ENCODE results near the gene TSPAN17.
"Not testable (repeated sequence)": the region's sequence is repeated elsewhere in the genome, so short reads cannot be mapped to it uniquely, and the experiment has no call there.

The TSPAN17 gene

GRCh38 chr5:176680226-176680563 is 32.9 kb downstream of the TSPAN17 start:
- no peak for DNase-seq (ENCODE audit: low read depth)

DNA sequence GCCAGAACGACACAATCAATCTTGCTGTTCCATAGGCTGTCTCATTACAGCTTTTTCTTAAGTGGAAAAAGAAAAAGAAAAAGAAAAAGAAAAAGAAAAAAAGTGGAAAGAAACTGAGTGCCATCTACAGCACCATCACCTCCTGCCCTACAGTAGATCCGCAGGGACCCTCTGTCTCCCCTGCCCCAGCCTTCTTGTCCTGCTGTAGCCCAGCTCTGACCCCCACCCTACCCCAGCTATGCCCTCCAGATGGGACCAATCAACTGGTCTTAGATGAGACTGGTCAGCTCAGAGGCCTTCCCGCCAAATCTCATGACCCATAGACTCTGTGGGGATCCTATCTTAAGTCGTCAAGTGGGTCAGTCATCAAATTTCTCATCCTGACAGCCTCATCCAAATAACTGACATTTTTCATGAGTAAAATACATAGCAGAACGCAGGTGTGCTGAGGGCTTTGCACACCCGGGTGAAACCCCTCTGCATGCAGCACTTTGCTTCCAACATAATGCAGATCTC is 34.8 kb downstream of the TSPAN17 start:
- no peak for DNase-seq (ENCODE audit: low read depth)

DNA sequence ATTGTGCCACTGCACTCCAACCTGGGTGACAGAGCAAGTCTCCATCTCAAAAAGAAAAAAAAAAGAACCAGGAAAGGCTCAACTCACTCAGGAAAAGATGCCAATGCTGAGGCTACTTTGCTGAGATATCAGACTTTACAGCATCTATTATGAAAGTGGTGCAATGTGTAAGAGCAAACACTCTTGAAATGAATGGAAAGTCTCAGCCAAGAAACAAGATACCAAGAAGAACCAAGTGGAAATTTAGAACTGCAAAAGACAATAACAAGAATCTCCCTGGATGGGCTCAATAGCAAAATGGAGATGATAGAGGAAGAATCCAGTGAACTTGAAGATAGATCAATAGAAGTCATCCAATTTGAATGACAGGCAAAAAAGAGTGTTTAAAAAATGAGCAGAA is 37.7 kb downstream of the TSPAN17 start:
- DNase-seq (ENCODE audit: low read depth) = no peak

DNA sequence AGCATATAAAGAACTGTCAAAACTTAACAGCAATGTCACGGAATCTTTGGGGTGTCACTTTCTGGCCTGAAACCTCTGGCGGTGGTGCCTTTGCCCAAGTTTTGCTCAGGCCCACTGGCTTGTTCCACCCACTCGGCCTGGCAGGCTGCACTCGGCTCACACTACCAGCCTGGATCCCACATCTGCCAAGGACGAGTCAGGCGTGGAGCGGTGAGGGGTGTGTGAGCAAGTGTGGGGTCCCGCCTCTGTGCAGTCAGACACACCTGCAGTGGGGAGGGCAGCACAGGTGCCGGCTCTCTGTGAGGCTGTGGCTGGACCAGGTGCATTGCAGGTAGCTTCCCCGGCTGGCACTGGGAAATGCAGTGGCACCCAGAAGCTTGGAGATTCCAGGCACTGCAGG is 40.0 kb downstream of the TSPAN17 start:
- no peak for DNase-seq (ENCODE audit: low read depth)

- no peak for DNase-seq (ENCODE audit: low read depth)
These were observed 40.6 kb downstream of the TSPAN17 start for GRCh38 chr5:176687881-176688280.

GRCh38 chr5:176690911-176691310 is 43.6 kb downstream of the TSPAN17 start:
- no peak for DNase-seq (ENCODE audit: low read depth)

DNA sequence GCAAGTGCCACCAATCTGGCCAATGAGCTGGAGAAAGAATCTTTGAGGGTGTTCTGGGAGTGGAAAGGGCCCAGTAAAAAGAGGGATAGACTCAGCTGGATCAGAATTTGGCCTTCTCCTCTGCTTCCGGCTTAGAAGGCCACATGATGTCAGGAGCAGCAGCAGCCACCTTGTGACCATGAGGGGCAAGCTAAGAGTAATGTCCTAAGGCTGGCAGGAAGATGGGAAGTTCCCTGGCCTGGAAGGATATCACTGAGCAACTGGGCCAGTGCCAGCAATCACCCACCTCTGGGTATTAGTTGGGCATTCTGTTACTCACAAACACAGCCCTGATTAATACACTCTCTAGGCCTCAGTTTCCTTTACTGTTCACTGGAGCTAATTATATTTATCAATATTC is 44.2 kb downstream of the TSPAN17 start:
- no peak for DNase-seq (ENCODE audit: low read depth)

- DNase-seq (ENCODE audit: low read depth) = no peak
These were observed 45.0 kb downstream of the TSPAN17 start for GRCh38 chr5:176692326-176692725.

GRCh38 chr5:176692839-176693476 is 45.7 kb downstream of the TSPAN17 start:
- DNase-seq (ENCODE audit: low read depth) = no peak

GRCh38 chr5:176693477-176693851 is 46.2 kb downstream of the TSPAN17 start:
- DNase-seq (ENCODE audit: low read depth) = no peak

DNA sequence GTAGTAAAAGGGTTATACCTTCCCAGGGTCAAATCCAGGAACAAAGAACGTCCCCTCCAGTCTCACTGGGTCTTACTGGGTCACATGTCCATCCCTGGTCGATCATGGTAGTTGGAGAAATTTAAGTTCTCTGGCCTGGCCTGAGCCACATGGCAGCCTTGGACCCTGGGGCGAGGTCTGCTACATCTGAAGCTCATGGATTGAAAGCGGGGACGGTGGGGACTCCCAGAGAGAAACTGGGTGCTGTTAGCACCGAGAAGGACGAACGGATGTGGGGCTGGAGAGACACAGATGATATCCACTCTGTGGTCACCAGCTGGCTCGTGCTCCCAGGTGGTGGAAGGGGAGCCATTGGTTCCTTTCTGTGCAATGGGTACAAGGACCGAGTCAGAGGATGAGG is 46.9 kb downstream of the TSPAN17 start:
- no peak for DNase-seq (ENCODE audit: low read depth)

DNA sequence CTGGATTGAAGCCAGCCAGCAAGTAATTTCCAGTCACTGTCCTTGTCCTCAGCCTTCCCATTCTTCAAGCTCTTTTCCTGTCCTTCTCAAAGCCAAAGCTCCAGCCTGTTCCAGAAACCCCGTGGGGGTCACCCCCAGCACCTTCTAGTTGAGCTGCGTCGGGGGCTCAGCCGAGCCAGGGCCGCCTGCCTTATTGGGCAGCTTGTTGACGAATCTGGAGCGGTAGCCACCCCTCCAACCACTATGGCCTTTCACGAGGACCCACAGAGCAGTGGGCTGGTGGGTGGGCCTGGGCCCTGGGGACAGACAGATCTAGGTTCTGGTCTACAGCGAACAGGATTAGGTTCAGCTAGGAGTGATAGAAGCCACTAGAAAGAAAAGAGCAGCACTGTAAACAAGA is 47.3 kb downstream of the TSPAN17 start:
- no peak for DNase-seq (ENCODE audit: low read depth)

DNA sequence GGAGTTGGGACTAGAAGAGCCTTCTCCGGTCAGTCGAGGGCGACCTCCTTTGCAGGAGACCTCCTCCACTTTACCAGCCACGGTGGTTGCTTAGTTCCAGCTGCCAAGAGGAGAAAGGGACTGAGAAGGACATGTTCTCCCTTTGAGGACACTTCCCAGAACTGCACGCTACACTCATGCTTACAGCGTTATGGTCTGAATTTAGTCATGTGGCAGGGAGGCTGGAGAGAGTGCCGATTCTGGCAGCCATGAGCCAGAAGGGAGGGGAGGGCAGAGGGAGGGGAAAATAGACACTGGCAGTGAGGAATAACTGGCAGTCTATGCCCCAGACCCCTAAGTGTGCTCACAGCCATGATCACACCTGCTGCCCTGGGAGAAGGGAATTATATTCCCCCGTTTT is 47.8 kb downstream of the TSPAN17 start:
- DNase-seq (ENCODE audit: low read depth) = no peak

- DNase-seq (ENCODE audit: low read depth) = no peak
These were observed 50.1 kb downstream of the TSPAN17 start for GRCh38 chr5:176697267-176697933.

- no peak for DNase-seq (ENCODE audit: low read depth)
These were observed 50.8 kb downstream of the TSPAN17 start for GRCh38 chr5:176697934-176698538.

GRCh38 chr5:176699446-176699845 is 52.2 kb downstream of the TSPAN17 start:
- DNase-seq (ENCODE audit: low read depth) = not testable (repeated sequence)

DNA sequence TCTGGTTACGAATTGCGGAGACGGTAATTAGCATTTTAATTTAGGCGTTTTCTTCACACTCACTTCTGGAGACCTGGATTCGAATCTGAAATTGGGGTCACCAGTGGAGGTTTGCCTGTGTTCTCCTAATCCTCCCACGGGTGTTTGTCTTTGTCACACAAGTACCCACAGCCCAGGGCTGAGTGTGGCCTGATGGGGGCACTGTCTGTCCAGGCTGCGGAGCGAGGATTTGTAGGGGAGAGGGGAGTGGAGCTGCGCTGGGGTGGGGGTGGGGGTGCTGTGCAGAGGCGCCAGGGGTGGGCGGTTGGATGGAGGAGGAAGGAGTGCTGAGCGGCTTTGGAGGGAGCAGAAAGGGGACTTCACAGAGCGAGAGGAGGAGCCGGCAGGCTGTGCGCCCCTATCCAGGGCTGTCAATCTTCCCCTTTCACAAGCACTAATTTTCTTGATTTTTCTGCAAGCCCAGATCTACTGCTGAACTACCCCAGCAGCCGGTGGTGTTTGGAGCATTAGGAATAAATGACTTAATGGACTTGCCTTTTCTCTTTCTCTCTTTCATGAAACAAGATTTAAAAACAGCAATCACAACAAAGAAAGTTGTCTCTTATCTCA is 53.1 kb downstream of the TSPAN17 start:
- DNase-seq (ENCODE audit: low read depth) = no peak

DNA sequence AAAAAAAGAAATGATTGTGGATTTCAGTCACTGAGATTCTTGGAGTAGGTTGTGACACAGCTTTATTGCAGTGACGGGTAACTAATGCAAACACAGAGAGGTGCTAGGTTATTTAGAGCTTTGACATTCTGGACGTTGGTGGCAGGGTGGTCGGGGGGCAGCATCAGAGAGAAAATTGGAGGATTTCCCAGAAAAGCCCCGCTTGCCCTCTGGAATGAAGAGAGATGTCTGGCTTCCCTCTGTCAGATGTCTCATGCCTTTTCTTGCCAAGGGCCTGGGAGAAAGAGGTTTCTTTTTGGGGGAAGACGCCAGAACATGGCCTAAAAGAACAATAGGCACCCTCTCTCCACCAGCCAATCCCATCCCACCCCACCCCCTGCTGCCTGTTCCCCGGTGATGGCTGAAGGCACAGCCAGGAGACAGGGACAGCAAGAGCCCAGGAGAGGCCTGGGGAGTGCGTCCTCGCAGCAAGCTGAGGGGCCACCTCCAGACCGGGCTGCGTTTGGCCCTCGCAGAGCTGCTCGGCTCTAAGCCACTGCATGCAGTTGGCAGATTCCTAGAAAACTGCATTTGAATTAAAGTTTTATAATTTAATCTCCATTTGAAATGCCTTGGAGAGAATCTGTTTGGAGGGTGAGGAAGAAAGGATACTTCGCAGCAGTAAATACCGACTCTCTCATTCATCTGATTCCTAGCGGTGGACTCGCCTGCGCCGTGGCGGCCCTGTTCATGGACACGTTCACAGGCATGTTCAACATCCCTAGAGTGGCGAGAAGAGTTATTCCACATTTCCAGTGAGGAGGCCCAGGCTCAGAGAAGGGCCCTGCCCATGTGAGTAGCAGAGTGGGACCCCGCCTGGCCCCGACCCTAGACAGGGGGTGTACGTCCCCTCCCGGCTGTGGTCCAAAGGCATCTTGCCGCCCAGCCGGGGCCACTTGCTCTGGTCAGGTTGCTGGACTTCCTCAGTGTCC is 55.7 kb downstream of the TSPAN17 start:
- no peak for DNase-seq (ENCODE audit: low read depth)

- DNase-seq (ENCODE audit: low read depth) = no peak
These were observed 56.6 kb downstream of the TSPAN17 start for GRCh38 chr5:176703857-176704256.

DNA sequence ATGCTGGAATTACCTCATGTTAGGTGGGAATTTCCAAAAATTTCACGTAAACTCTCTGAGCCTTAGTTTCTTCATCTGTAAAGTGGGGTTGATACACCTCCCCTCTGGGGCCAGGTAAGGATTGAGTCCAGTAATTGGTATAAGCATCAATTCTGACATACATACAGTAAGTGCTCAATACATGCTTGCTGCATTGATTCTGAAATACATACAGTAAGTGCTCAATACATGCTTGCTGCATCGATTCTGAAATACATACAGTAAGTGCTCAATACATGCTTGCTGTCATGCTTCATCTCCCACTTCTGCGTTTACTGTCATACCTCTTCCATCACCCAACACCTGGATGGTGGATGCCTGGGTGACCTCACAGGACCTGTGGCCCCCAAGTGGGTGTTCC is 57.1 kb downstream of the TSPAN17 start:
- no peak for DNase-seq (ENCODE audit: low read depth)

- no peak for DNase-seq (ENCODE audit: low read depth)
These were observed 57.5 kb downstream of the TSPAN17 start for GRCh38 chr5:176704817-176705216.
